ENCODE measurements around the gene SERPINI2.

The SERPINI2 gene

DNA sequence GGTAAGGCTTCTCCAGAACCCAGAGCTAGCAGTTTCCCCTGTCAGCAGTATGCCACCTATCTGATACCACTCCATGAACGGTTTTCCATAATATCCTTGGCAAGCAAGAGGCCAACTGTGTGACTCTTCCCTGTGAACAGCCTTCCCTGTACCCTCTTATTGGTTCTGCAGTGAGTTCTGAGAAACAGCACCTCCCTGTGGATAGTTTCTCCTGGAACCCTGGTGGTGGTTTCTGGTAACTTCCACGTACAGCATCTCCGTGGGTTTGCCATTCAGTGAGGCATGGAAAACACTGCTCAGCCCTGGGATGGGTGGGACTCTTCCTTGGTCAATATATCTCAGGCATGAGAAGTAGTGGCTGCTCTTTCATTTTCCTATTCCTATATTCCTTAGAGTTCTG is 19.4 kb upstream of the SERPINI2 start:
- H3K27ac ChIP-seq: no peak overlapping the region
- no peak for TF ChIP-seq ZFX (IDR thresholded peaks at IDR 0.05)
- TF ChIP-seq, protein P1, sequence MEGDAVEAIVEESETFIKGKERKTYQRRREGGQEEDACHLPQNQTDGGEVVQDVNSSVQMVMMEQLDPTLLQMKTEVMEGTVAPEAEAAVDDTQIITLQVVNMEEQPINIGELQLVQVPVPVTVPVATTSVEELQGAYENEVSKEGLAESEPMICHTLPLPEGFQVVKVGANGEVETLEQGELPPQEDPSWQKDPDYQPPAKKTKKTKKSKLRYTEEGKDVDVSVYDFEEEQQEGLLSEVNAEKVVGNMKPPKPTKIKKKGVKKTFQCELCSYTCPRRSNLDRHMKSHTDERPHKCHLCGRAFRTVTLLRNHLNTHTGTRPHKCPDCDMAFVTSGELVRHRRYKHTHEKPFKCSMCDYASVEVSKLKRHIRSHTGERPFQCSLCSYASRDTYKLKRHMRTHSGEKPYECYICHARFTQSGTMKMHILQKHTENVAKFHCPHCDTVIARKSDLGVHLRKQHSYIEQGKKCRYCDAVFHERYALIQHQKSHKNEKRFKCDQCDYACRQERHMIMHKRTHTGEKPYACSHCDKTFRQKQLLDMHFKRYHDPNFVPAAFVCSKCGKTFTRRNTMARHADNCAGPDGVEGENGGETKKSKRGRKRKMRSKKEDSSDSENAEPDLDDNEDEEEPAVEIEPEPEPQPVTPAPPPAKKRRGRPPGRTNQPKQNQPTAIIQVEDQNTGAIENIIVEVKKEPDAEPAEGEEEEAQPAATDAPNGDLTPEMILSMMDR (conservative IDR thresholded peaks at IDR 0.05): peak; percentile 73

DNA sequence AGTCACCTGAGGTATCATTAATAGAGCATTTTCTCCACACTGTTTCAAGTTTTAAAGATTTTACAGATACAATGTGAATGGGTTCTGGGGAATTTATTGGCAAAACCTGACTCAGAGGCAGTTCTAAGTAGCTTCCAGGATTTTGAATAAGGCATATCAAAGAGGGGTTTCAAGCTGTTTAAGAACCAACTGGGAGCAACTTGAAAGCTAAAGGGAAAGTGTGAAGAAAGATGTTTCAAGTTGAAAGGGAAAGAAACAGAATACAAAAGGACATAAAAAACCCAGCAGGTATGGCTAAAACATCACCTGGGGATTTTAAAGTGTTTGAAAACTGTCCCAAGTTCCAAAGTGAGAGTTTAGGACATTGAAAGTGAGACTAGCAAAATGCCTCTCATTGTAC is 17.8 kb upstream of the SERPINI2 start:
- TF ChIP-seq, protein P1 (conservative IDR thresholded peaks at IDR 0.05): no peak
- no peak for TF ChIP-seq ZFX (IDR thresholded peaks at IDR 0.05)
- H3K27ac ChIP-seq: no peak overlapping the region

DNA sequence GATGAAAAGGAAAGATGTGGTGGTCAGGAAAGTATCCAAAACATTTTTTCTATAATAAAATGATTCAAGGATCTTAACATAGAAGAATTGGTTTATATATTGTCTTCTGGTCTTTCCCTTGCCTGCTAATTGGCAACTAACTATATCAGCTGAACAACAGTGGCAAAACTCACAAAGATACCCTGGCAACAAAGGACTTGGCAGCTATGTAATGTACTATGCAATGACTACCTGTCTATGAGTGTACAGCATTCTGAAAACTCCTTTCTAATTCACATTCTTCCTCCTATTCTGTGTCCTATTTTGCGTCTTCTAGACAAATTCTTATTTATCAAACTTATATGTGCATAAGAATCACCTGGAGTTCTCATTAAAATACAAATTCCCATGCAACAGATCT is 15.7 kb upstream of the SERPINI2 start:
- no peak for TF ChIP-seq ZFX (IDR thresholded peaks at IDR 0.05)
- TF ChIP-seq, protein P1 (conservative IDR thresholded peaks at IDR 0.05): no peak
- H3K27ac ChIP-seq: no peak overlapping the region

DNA sequence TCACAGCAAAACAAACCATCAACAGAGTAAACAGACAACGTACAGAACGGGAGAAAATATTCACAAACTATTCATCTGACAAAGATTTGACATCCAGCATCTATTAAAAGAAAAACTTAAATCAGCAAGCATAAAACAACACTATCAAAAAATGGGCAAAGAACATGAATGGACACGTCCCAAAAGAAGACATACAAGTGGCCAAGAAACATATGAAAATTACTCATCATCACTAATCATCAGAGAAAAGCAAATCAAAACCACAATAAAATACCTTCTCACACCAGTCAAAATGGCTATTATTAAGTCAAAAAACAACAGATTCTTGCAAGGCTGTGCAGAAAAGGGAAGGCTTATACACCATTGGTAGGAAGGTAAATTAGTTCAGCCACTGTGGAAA is 13.7 kb upstream of the SERPINI2 start:
- no peak for TF ChIP-seq ZFX (IDR thresholded peaks at IDR 0.05)
- TF ChIP-seq, protein P1 (conservative IDR thresholded peaks at IDR 0.05): no peak
- no peak overlapping the region for H3K27ac ChIP-seq

DNA sequence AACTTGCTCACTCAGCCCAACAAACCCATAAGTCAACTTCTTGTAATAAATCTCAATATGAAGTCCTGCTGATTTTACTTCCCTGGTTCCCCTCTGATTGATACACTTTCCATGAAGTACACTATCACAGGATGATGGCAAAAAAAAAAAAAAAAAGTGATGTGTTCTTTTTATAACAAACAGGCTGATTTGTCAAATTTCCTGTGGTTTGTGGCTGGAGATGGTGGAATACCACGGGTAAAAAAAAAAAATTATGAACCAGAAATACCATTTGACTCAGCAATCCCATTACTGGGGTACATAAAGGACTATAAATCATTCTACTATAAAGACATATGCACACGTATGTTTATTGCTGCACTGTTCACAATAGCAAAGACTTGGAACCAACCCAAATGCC is 10.7 kb upstream of the SERPINI2 start:
- no peak overlapping the region for H3K27ac ChIP-seq
- TF ChIP-seq, protein P1 (conservative IDR thresholded peaks at IDR 0.05): no peak
- no peak for TF ChIP-seq ZFX (IDR thresholded peaks at IDR 0.05)

DNA sequence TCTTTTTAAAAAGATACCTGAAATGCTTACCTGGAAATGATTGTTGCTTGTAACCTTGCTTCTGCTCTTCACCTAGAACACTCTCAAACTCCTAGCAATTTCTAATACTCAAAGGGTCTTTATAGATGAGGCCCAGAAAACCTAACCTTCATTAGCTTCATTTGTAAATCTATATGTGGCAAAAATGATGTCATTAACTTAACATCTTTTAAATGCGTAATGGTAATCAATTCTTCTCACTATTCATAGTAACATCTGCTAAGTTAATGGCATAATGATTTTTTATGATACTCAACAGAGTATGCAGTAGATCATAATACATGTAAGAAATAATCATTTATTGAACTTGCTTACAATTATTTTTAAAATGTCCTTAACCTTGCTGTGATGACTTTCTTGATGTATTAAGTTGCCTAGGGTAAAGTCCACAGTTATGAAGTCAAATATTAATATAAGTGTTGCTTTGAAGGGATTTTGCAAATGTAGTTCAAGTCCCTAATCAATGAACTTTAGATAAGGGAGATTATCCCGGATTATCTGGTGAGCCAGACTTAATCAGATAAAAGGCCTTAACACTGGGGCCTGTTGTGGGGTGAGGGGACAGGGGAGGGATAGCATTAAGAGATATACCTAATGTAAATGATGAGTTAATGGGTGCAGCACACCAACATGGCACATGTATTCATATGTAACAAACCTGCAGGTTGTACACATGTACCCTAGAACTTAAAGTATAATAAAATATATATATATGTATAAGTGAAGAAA is 10.1 kb upstream of the SERPINI2 start:
- no peak overlapping the region for H3K27ac ChIP-seq
- TF ChIP-seq, protein P1 (conservative IDR thresholded peaks at IDR 0.05): no peak
- TF ChIP-seq ZFX (IDR thresholded peaks at IDR 0.05): no peak

DNA sequence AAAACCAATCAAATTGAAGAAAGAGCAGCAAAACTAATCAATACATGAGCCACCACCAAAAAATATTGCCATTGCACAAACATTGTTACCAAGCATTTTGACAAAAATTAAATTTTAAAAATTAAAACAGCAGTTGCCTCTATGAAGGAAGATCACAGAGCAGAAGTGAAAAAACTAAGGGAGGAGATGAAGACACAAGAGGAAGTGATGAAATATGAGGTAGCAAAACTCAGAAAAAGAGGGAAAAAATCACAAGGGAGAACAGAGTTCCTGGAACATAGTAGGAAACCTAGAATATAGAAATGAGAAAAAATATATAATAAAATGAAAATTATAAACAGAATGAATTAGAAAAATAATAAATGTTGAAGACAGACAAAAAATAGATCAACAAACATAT is 7.3 kb upstream of the SERPINI2 start:
- TF ChIP-seq ZFX (IDR thresholded peaks at IDR 0.05): no peak
- H3K27ac ChIP-seq: no peak overlapping the region

DNA sequence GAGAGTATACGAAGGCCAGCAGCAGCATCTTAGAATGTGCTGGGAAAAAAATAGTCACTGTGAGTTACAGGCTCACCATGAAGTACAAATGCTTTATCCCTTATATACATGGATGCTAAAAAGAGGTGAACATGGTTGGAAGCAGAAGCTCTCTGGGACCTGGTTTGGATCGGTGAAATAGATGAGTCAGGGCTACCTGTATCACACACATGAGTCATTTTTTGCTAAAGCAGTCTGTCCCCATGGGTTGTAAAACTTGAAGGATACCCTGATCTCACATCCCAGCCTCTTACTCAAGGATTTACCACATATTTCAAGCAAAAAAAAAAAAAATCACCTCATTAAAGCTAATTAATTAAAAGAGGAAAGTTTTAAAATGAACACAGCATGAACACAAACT is 6.9 kb upstream of the SERPINI2 start:
- no peak for TF ChIP-seq ZFX (IDR thresholded peaks at IDR 0.05)
- TF ChIP-seq, protein P1 (conservative IDR thresholded peaks at IDR 0.05): no peak
- no peak overlapping the region for H3K27ac ChIP-seq
